K562 (cell line): Measurements from ENCODE around the gene LY6G5B. TPM values are rescaled to one million over a fixed set of nuclear protein-coding genes. Genes with fewer than 3 reads are reported as not detected.

Experiments
- ATAC-seq: fragments of 200-7000 bp; cut with Tn5 transposase; 3 replicates; pipeline ENCODE4 v1.9.1; 2020; ENCODE audit warnings: moderate library complexity
- BruUV-seq: library from RNA; stranded (reverse); fragments of 400-500 nt; replicated peaks from 2 replicates; lab custom pipeline; 2021; lab: Mats Ljungman, UMichigan
- CTCF ChIA-PET: fragments of 300-600 bp; formaldehyde crosslinking; extraction: SDS; loops from one replicate; lab custom pipeline; 2021; ENCODE audit warnings: low intra/inter-chr PET ratio; lab: Yijun Ruan, JAX
- POLR2A ChIA-PET: fragments of 300-600, 350-650 bp; sonication (Branson Sonifier 250); formaldehyde crosslinking; extraction: SDS; loops from one replicate; lab custom pipeline; 2021; ENCODE audit warnings: antibody characterized with exemption, inconsistent platforms; lab: Yijun Ruan, JAX
- DNase-seq, 4 experiments: peaks; one replicate each; pipeline versions ENCODE4 v3.0.0 to v3.0.0-alpha.2; 2011 to 2018; ENCODE audit warnings: low spot score in 3 of 4, mixed read lengths in 3 of 4; ENCODE audit errors: extremely low read depth in 1 of 4
- FAIRE-seq: peaks from 2 replicates; lab custom pipeline; 2011; peaks lifted over from hg19 to GRCh38; lab: Jason Lieb, UNC
- H2AFZ ChIP-seq: 2 replicates; pipeline ENCODE4 v1.6.0; 2011; ENCODE audit warnings: low read depth, low read length, control low read depth, inconsistent platforms
- H3K27ac ChIP-seq: fragments of 200-600 bp; 3 replicates; pipeline ENCODE4 v1.8.0; 2011; ENCODE audit warnings: low read depth, mild to moderate bottlenecking, control low read depth, inconsistent platforms, low read length, moderate library complexity, mixed read lengths; ENCODE audit errors: extremely low read depth
- H3K27me3 ChIP-seq, 2 experiments: fragments of 300-600 bp in 1 of 2; 2 replicates in 1 of 2; 3 replicates in 1 of 2; pipeline versions ENCODE4 v1.6.0 to v1.8.0; 2011; ENCODE audit warnings: inconsistent platforms in 2 of 2, low read length in 2 of 2, mild to moderate bottlenecking in 1 of 2, mixed read lengths in 1 of 2, moderate library complexity in 1 of 2; ENCODE audit not compliant: control insufficient read depth in 2 of 2, insufficient read depth in 2 of 2
- H3K36me3 ChIP-seq: fragments of 300-600 bp; 3 replicates; pipeline ENCODE4 v1.8.0; 2011; ENCODE audit warnings: mild to moderate bottlenecking, low read length, inconsistent platforms; ENCODE audit not compliant: control insufficient read depth, insufficient read depth
- H3K4me1 ChIP-seq, 2 experiments: fragments of 200-600 bp in 1 of 2; replicated peaks in 1 of 2; 2 replicates in 1 of 2; 3 replicates in 1 of 2; pipeline versions ENCODE4 v1.5.1 to v1.8.0; 2011; ENCODE audit warnings: inconsistent platforms in 2 of 2, low read length in 2 of 2, mild to moderate bottlenecking in 1 of 2, mixed read lengths in 1 of 2, moderate library complexity in 1 of 2; ENCODE audit not compliant: control insufficient read depth in 2 of 2, insufficient read depth in 2 of 2
- H3K4me2 ChIP-seq: 2 replicates; pipeline ENCODE4 v1.6.1; 2011; ENCODE audit warnings: low read length, control low read depth, inconsistent platforms, mixed read lengths; ENCODE audit not compliant: insufficient read depth
- H3K4me3 ChIP-seq: fragments of 200-600 bp; sonication (generic), shearing (Covaris generic); 2 replicates; pipeline ENCODE4 v1.5.1; 2016; ENCODE audit warnings: control low read depth, inconsistent platforms
- H3K79me2 ChIP-seq: fragments of 200-600 bp; 3 replicates; pipeline ENCODE4 v1.8.0; 2011; ENCODE audit warnings: low read length, inconsistent platforms; ENCODE audit not compliant: control insufficient read depth, insufficient read depth
- H3K9ac ChIP-seq, 2 experiments: 2 replicates each; pipeline versions ENCODE4 v1.6.0 to v1.6.1; 2011; ENCODE audit warnings: low read depth in 2 of 2, low read length in 2 of 2, control low read depth in 1 of 2, inconsistent platforms in 1 of 2, mild to moderate bottlenecking in 1 of 2, mixed read lengths in 1 of 2; ENCODE audit not compliant: insufficient read depth in 1 of 2
- H3K9me1 ChIP-seq: one replicate; pipeline ENCODE4 v1.6.0; 2011; ENCODE audit warnings: inconsistent platforms, mild to moderate bottlenecking, low read length, moderate library complexity; ENCODE audit not compliant: control insufficient read depth, insufficient read depth
- H3K9me3 ChIP-seq: replicated peaks from 2 replicates; pipeline ENCODE4 v1.5.1; 2011; ENCODE audit warnings: low read depth, low read length, inconsistent platforms; ENCODE audit not compliant: control insufficient read depth, insufficient read depth
- H4K20me1 ChIP-seq: replicated peaks from 2 replicates; pipeline ENCODE4 v1.6.1; 2011; ENCODE audit warnings: low read length, inconsistent platforms, mixed read lengths; ENCODE audit not compliant: control insufficient read depth, insufficient read depth
- DNMT1 ChIP-seq: fragments of 450-650 bp; IDR thresholded peaks from 2 replicates; pipeline ENCODE4 v1.6.1; 2016; ENCODE audit warnings: antibody characterized with exemption, mild to moderate bottlenecking
- GTF2F1 ChIP-seq: IDR thresholded peaks from 2 replicates; pipeline ENCODE4 v1.6.1; 2011; ENCODE audit warnings: low read depth, low read length, improper control_type of control experiment
- HMG20A ChIP-seq: fragments of 450-650 bp; formaldehyde crosslinking; conservative IDR thresholded peaks from 2 replicates; pipeline ENCODE4 v1.4.0; 2020; ENCODE audit warnings: mild to moderate bottlenecking, mixed read lengths
- HMGN3 ChIP-seq: IDR thresholded peaks from 2 replicates; pipeline ENCODE4 v1.6.1; 2011; ENCODE audit warnings: borderline replicate concordance, low read depth, mild to moderate bottlenecking, mixed read lengths, low read length; ENCODE audit not compliant: insufficient read length; ENCODE audit errors: extremely low read depth
- MAFF ChIP-seq: IDR thresholded peaks from 2 replicates; pipeline ENCODE4 v1.6.1; 2012; ENCODE audit warnings: low read length, improper control_type of control experiment
- NR2C2 ChIP-seq, 2 experiments: fragments of 200-800 bp in 1 of 2; sonication (Bioruptor generic) in 1 of 2; sonication (generic) in 1 of 2; formaldehyde crosslinking in 1 of 2; IDR thresholded peaks; 2 replicates each; pipeline versions ENCODE4 v1.6.1 to v1.8.0; 2016 to 2022; ENCODE audit warnings: mild to moderate bottlenecking in 1 of 2, missing compliant biosample characterization in 1 of 2, missing genetic modification characterization in 1 of 2, missing genetic modification reagents in 1 of 2
- STAG1 ChIP-seq: sonication (generic); formaldehyde crosslinking; IDR thresholded peaks from 2 replicates; pipeline ENCODE4 v1.5.0; 2020; ENCODE audit warnings: missing genetic modification reagents, borderline replicate concordance
- ZC3H8 ChIP-seq: fragments of 450-650 bp; IDR thresholded peaks from 2 replicates; pipeline ENCODE4 v1.6.1; 2017
- ZFP36 ChIP-seq: fragments of 150-350 bp; IDR thresholded peaks from 2 replicates; pipeline ENCODE4 v1.6.1; 2018; ENCODE audit warnings: low read length, low read depth; ENCODE audit not compliant: partially characterized antibody
- ZNF589 ChIP-seq: fragments of 200-800 bp; sonication (Bioruptor generic); IDR thresholded peaks from 2 replicates; pipeline ENCODE4 v1.6.1; 2016; ENCODE audit warnings: low read depth, missing genetic modification characterization, missing compliant biosample characterization
- WGBS: fragments of 100-300 bp; shearing (Covaris generic); methylation state at CpG from one replicate; pipeline ENCODE4 v1.1.6; 2016; ENCODE audit warnings: low coverage, mixed read lengths; ENCODE audit not compliant: insufficient coverage; ENCODE audit errors: missing lambda C conversion rate; 5-methylcytosine and 5-hydroxymethylcytosine counted together
- in situ Hi-C: fragments of 300-500 bp; cut with MboI; formaldehyde crosslinking; loops from 4 replicates; pipeline ENCODE4 v1.15.0; 2018; ENCODE audit warnings: inconsistent platforms, mixed read lengths
- intact Hi-C: fragments of 100-400 bp; cut with micrococcal nuclease; formaldehyde crosslinking; loops from 2 replicates; pipeline ENCODE4 v1.14.2; 2022
- polyA plus RNA-seq, 8 experiments: library from polyadenylated mRNA; depleted of rRNA in 4 of 8; stranded (reverse) in 5 of 8; unstranded in 3 of 8; fragments of >200 nt; fragmentation: Nextera tagmentation in 2 of 8; fragmentation: Illumina TruSeq in 1 of 8; extraction: Ambion mirVana in 2 of 8; extraction: Trizol in 1 of 8; gene quantifications; 2 replicates each; pipeline versions ENCODE4 v1.2.1 to v1.2.3, GENCODE V29; 2011 to 2014; ENCODE audit warnings: inconsistent platforms in 1 of 8, missing spikeins in 1 of 8
- total RNA-seq, 7 experiments: library from RNA; depleted of rRNA in 6 of 7; stranded (reverse); fragments of >200 nt in 6 of 7; fragmentation: Illumina TruSeq in 2 of 7; extraction: Trizol in 2 of 7; gene quantifications; 2 replicates each; pipeline versions ENCODE4 v1.2.1 to v1.2.3, GENCODE V29; 2011 to 2021; ENCODE audit warnings: low replicate concordance in 1 of 7
- TF ChIP-seq, protein P1 (sequence below): sonication (generic); formaldehyde crosslinking; IDR thresholded peaks from 2 replicates; pipeline ENCODE4 v1.9.0; 2022; ENCODE audit warnings: mild to moderate bottlenecking, missing genetic modification reagents
- TF ChIP-seq, protein P2 (sequence below): fragments of 250-450 bp; sonication (Bioruptor Pico); IDR thresholded peaks from 2 replicates; pipeline ENCODE4 v1.5.0; 2020; ENCODE audit warnings: mild to moderate bottlenecking
- TF ChIP-seq, protein P3 (sequence below): fragments of 450-650 bp; IDR thresholded peaks from 2 replicates; pipeline ENCODE4 v1.6.1; 2017; ENCODE audit warnings: mild to moderate bottlenecking, moderate library complexity
- TF ChIP-seq, protein P4 (sequence below): sonication (generic); formaldehyde crosslinking; IDR thresholded peaks from 2 replicates; pipeline ENCODE4 v1.8.0; 2022; ENCODE audit warnings: mild to moderate bottlenecking, missing genetic modification reagents

The LY6G5B gene
- total and polyA plus RNA-seq, 9 of the 15 experiments (the other 6 are each of a cell fraction or from before 2014, with no cell fraction given): 6.0 to 27.0 (median 7.5) TPM

DNA sequence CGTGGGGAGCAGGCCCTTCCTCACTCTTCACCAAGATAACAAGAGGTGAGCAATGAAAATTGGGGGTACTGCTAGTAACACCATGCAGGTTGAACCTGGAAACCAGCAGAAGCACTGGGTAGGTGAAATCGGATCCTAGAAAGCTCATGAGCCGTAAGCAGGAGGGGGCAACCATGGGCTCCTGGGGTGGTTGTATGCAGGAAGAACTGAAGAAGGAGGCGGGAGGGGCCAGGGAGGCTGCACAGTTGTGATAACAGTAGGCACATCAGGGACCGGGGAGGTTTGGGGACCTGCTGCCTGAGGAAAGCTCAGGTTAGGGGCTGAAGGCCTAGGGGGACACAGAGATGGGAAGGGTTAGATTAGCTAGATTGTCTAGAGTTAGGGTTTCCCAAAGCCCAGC is 16.7 kb downstream of the LY6G5B start (continued):
- TF ChIP-seq, protein P1, sequence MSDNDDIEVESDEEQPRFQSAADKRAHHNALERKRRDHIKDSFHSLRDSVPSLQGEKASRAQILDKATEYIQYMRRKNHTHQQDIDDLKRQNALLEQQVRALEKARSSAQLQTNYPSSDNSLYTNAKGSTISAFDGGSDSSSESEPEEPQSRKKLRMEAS: 0 out of 2 replicates have a peak, but pooled peaks have one; percentile 30
- no peak for TF ChIP-seq HMGN3
- TF ChIP-seq, protein P2, sequence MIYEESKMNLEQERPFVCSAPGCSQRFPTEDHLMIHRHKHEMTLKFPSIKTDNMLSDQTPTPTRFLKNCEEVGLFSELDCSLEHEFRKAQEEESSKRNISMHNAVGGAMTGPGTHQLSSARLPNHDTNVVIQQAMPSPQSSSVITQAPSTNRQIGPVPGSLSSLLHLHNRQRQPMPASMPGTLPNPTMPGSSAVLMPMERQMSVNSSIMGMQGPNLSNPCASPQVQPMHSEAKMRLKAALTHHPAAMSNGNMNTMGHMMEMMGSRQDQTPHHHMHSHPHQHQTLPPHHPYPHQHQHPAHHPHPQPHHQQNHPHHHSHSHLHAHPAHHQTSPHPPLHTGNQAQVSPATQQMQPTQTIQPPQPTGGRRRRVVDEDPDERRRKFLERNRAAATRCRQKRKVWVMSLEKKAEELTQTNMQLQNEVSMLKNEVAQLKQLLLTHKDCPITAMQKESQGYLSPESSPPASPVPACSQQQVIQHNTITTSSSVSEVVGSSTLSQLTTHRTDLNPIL (CRISPR knock-in tag): no peak

DNA sequence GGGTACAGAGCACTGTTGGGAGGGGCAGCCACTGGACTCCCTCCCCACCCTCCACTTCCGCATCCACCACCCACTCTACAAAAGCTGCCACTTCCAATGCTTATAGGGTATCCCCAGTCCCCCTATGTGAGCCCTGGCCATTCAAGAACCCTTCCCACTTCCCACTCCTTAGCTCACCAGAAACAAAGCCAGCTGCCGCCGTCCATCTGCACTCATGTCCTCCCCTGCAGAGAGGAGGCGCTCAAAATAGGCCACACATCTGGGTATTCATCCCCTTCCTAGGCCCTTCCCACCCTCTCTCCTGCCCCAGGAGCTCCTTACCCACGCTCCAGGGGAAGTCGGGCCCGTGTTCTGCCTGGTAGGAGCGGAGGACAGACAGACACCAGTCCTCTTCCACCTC is 17.5 kb downstream of the LY6G5B start:
- CTCF ChIA-PET: no interaction called here
- Histone ChIP-seq H3K4me1 (peaks cover 62 to 69% of the 10 kb centered on the region in 2 experiments), H3K9me1 (no peaks in the 10 kb centered on the region), H2AFZ (no peak overlapping the region), H4K20me1 (no peaks in the 10 kb centered on the region), H3K9me3 (no peaks in the 10 kb centered on the region), H3K36me3 (peaks cover 69% of the 10 kb centered on the region), H3K79me2 (no peaks in the 10 kb centered on the region; the same call in 2 of the 3 replicates), H3K27me3 (no peaks in the 10 kb centered on the region), H3K4me3 (no peak overlapping the region), H3K9ac (peak overlapping the region in 1 of 2 experiments; percentile 78; a peak in 2 of 4 replicates), H3K27ac (no peak overlapping the region), H3K4me2 (0 out of 2 replicates have a peak overlapping the region, but pooled peaks have one; percentile 33)
- in situ Hi-C loops (loop anchor here (5.0 kb wide), 1 partner anchor 80 kb away; no protein-coding TSS in a partner anchor), intact Hi-C loops (no loop called here)
- ATAC-seq (0 out of 3 replicates have a peak, but pooled peaks have one; percentile 2), DNase-seq (no peak), FAIRE-seq (no peak)
- TSS peak; percentile 36 for BruUV-seq
- POLR2A ChIA-PET: interaction anchor here (0.5 to 5.1 kb wide), 13 partner anchors 8 to 151 kb away, joined by 3 to 30 read pairs (median 5); partner anchors contain the start of genes ABHD16A, APOM, CSNK2B and DDAH2
- WGBS: 67% methylated on average over 8 of the region's 8 CpGs
- TF ChIP-seq ZC3H8 (no peak), HMG20A (CRISPR knock-in tag) (no peak), NR2C2 (CRISPR knock-in tag; IDR thresholded peaks at IDR 0.05) (no peak), NR2C2 (tag; IDR thresholded peaks at IDR 0.05) (no peak), DNMT1 (no peak), GTF2F1 (no peak), ZFP36 (no peak), STAG1 (0 out of 2 replicates have a peak, but pooled peaks have one; percentile 12), MAFF (no peak), ZNF589 (no peak)
- TF ChIP-seq, protein P3, sequence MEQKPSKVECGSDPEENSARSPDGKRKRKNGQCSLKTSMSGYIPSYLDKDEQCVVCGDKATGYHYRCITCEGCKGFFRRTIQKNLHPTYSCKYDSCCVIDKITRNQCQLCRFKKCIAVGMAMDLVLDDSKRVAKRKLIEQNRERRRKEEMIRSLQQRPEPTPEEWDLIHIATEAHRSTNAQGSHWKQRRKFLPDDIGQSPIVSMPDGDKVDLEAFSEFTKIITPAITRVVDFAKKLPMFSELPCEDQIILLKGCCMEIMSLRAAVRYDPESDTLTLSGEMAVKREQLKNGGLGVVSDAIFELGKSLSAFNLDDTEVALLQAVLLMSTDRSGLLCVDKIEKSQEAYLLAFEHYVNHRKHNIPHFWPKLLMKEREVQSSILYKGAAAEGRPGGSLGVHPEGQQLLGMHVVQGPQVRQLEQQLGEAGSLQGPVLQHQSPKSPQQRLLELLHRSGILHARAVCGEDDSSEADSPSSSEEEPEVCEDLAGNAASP: no peak
- TF ChIP-seq, protein P1: 0 out of 2 replicates have a peak, but pooled peaks have one; percentile 17
- TF ChIP-seq, protein P4, sequence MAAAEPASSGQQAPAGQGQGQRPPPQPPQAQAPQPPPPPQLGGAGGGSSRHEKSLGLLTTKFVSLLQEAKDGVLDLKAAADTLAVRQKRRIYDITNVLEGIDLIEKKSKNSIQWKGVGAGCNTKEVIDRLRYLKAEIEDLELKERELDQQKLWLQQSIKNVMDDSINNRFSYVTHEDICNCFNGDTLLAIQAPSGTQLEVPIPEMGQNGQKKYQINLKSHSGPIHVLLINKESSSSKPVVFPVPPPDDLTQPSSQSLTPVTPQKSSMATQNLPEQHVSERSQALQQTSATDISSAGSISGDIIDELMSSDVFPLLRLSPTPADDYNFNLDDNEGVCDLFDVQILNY (CRISPR knock-in tag): no peak
